SU-DHL-6 (cell line): ENCODE measurements around the gene ONECUT1.
"Not testable (repeated sequence)": the region's sequence is repeated elsewhere in the genome, so short reads cannot be mapped to it uniquely, and the experiment has no call there.

Experiments
- CTCF ChIP-seq: fragments of 200-600 bp; sonication (generic); IDR thresholded peaks from one replicate; pipeline ENCODE4 v1.5.1; 2017; ENCODE audit warnings: antibody characterized with exemption, mild to moderate bottlenecking, low read length, moderate library complexity; ENCODE audit not compliant: insufficient read depth, poor library complexity, severe bottlenecking
- EZH2phosphoT487 ChIP-seq: fragments of 200-600 bp; sonication (generic), shearing (Covaris generic); conservative IDR thresholded peaks from 2 replicates; pipeline ENCODE4 v1.6.1; 2018; ENCODE audit warnings: mild to moderate bottlenecking, antibody characterized with exemption, low read length, moderate library complexity, mixed read lengths

DNA sequence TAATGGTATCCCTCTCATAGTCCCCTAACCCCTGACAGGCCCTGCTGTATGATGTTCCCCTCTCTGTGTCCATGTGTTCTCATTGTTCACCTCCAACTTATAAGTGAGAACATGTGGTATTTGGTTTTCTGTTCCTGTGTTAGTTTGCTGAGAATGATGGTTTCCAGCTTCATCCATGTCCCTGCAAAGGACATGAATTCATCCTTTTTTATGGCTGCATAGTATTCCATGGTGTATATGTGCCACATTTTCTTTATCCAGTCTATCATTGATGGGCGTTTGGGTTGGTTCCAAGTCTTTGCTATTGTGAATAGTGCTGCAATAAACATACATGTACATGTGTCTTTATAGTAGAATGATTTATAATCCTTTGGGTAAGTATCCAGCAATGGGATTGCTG, 25.8 kb upstream of the ONECUT1 start:
- TF ChIP-seq CTCF, EZH2phosphoT487: not testable (repeated sequence)
